GM12878 (cell line): ENCODE results near the gene SLC6A1. TPM values are rescaled to one million over a fixed set of nuclear protein-coding genes. Genes with fewer than 3 reads are reported as not detected.

Experiments
- ATAC-seq: fragments of 200-7000 bp; cut with Tn5 transposase; 3 replicates; pipeline ENCODE4 v1.9.1; 2020; ENCODE audit warnings: mild to moderate bottlenecking, moderate library complexity
- BruUV-seq: library from RNA; stranded (reverse); fragments of 400-500 nt; replicated peaks from 2 replicates; lab custom pipeline; 2021; lab: Mats Ljungman, UMichigan
- CTCF ChIA-PET: fragments of 300-600 bp; sonication (Branson Sonifier 250); formaldehyde crosslinking; extraction: SDS; loops from one replicate; lab custom pipeline; 2021; ENCODE audit warnings: inconsistent platforms; lab: Yijun Ruan, JAX
- POLR2A ChIA-PET: fragments of 350-600 bp; formaldehyde crosslinking; extraction: SDS; loops from one replicate; lab custom pipeline; 2021; ENCODE audit warnings: inconsistent platforms; lab: Charles Lee
- RAD21 ChIA-PET: fragments of 300-600 bp; sonication (Branson Sonifier 250); formaldehyde crosslinking; loops from one replicate; lab custom pipeline; 2023; ENCODE audit warnings: antibody characterized with exemption; ENCODE audit not compliant: unreplicated experiment; lab: Charles Lee
- SMC1A ChIA-PET: fragments of 300-600 bp; sonication (Branson Sonifier 250); formaldehyde crosslinking; loops from one replicate; lab custom pipeline; 2023; ENCODE audit not compliant: unreplicated experiment, uncharacterized antibody; lab: Charles Lee
- DNase-seq: peaks from one replicate; pipeline ENCODE4 v3.0.0-alpha.2; 2011; ENCODE audit warnings: low read depth, low spot score
- FAIRE-seq: peaks from 3 replicates; lab custom pipeline; 2011; peaks lifted over from hg19 to GRCh38; lab: Jason Lieb, UNC
- H2AFZ ChIP-seq: 2 replicates; pipeline ENCODE4 v1.6.0; 2011; ENCODE audit warnings: low read depth, low read length, control low read depth; ENCODE audit not compliant: control insufficient read depth
- H3K27ac ChIP-seq: 2 replicates; pipeline ENCODE4 v1.5.1; 2011; ENCODE audit warnings: control low read depth; ENCODE audit not compliant: control insufficient read depth, insufficient read depth
- H3K27me3 ChIP-seq, 2 experiments: replicated peaks in 1 of 2; 2 replicates each; pipeline versions ENCODE4 v1.6.0 to v1.6.1; 2011; ENCODE audit warnings: low read length in 1 of 2; ENCODE audit not compliant: control insufficient read depth in 2 of 2, insufficient read depth in 2 of 2
- H3K36me3 ChIP-seq, 2 experiments: 2 replicates each; pipeline ENCODE4 v1.5.1; 2011; ENCODE audit warnings: low read length in 1 of 2; ENCODE audit not compliant: control insufficient read depth in 2 of 2, insufficient read depth in 2 of 2
- H3K4me1 ChIP-seq: 2 replicates; pipeline ENCODE4 v1.6.1; 2011; ENCODE audit warnings: mild to moderate bottlenecking, low read length, moderate library complexity, mixed read lengths; ENCODE audit not compliant: control insufficient read depth, insufficient read depth
- H3K4me2 ChIP-seq: 2 replicates; pipeline ENCODE4 v1.6.0; 2011; ENCODE audit warnings: control low read depth; ENCODE audit not compliant: control insufficient read depth, insufficient read depth
- H3K4me3 ChIP-seq: fragments of 200-600 bp; sonication (generic); 2 replicates; pipeline ENCODE4 v1.5.1; 2016
- H3K79me2 ChIP-seq: 2 replicates; pipeline ENCODE4 v1.6.0; 2011; ENCODE audit warnings: low read length; ENCODE audit not compliant: control insufficient read depth, insufficient read depth
- H3K9ac ChIP-seq: 2 replicates; pipeline ENCODE4 v1.8.0; 2011; ENCODE audit warnings: low read length, control low read depth, mixed read lengths; ENCODE audit not compliant: control insufficient read depth, insufficient read depth
- H3K9me3 ChIP-seq: replicated peaks from 3 replicates; pipeline ENCODE4 v1.5.1; 2011; ENCODE audit warnings: mild to moderate bottlenecking, low read length; ENCODE audit not compliant: control insufficient read depth, insufficient read depth
- H4K20me1 ChIP-seq: 2 replicates; pipeline ENCODE4 v1.6.0; 2011; ENCODE audit not compliant: control insufficient read depth, insufficient read depth
- ASH2L ChIP-seq: fragments of 300-600, 200-600 bp; sonication (generic); IDR thresholded peaks from 2 replicates; pipeline ENCODE4 v1.6.1; 2017; ENCODE audit warnings: low read depth, mild to moderate bottlenecking, borderline replicate concordance
- ATF3 ChIP-seq: IDR thresholded peaks from 2 replicates; pipeline ENCODE4 v1.6.1; 2011; ENCODE audit warnings: low read depth, mild to moderate bottlenecking, low read length, moderate library complexity, borderline replicate concordance; ENCODE audit errors: extremely low read depth
- BCL11A ChIP-seq: IDR thresholded peaks from 2 replicates; pipeline ENCODE4 v1.6.1; 2011; ENCODE audit warnings: low read depth, low read length
- BMI1 ChIP-seq: fragments of 450-650 bp; IDR thresholded peaks from 2 replicates; pipeline ENCODE4 v1.6.1; 2016; ENCODE audit warnings: mild to moderate bottlenecking, moderate library complexity, borderline replicate concordance
- FOS ChIP-seq: IDR thresholded peaks from 3 replicates; pipeline ENCODE4 v1.6.1; 2011; ENCODE audit warnings: borderline replicate concordance; ENCODE audit not compliant: insufficient read length; ENCODE audit errors: extremely low read depth
- IKZF2 ChIP-seq, 2 experiments: fragments of 450-650 bp; IDR thresholded peaks; 2 replicates each; pipeline ENCODE4 v1.6.1; 2017; ENCODE audit warnings: mild to moderate bottlenecking in 2 of 2, moderate library complexity in 2 of 2
- IRF3 ChIP-seq: fragments of 450-650 bp; IDR thresholded peaks from 2 replicates; pipeline ENCODE4 v1.6.1; 2014; ENCODE audit warnings: mild to moderate bottlenecking
- MEF2A ChIP-seq: IDR thresholded peaks from 2 replicates; pipeline ENCODE4 v1.6.1; 2011; ENCODE audit warnings: low read depth, mild to moderate bottlenecking, low read length, moderate library complexity; ENCODE audit not compliant: insufficient read depth
- NRF1 ChIP-seq: conservative IDR thresholded peaks from 2 replicates; pipeline ENCODE4 v1.6.1; 2011; ENCODE audit warnings: mild to moderate bottlenecking, low read depth, low read length, improper control_type of control experiment
- SPI1 ChIP-seq: IDR thresholded peaks from 2 replicates; pipeline ENCODE4 v1.6.1; 2011; ENCODE audit warnings: low read depth, mild to moderate bottlenecking, low read length, moderate library complexity, borderline replicate concordance; ENCODE audit not compliant: insufficient read depth
- SUZ12 ChIP-seq: fragments of 200-600 bp; sonication (generic); IDR thresholded peaks from one replicate; pipeline ENCODE4 v1.6.1; 2018; ENCODE audit warnings: antibody characterized with exemption, mild to moderate bottlenecking; ENCODE audit not compliant: unreplicated experiment
- USF1 ChIP-seq: IDR thresholded peaks from 2 replicates; pipeline ENCODE4 v1.6.1; 2011; ENCODE audit warnings: borderline replicate concordance, low read depth, mild to moderate bottlenecking, moderate library complexity, mixed read lengths, low read length; ENCODE audit not compliant: insufficient read depth; ENCODE audit errors: extremely low read length
- ZBTB11 ChIP-seq: fragments of 450-650 bp; formaldehyde crosslinking; IDR thresholded peaks from 2 replicates; pipeline ENCODE4 v1.5.0; 2022; ENCODE audit warnings: mild to moderate bottlenecking, missing genetic modification characterization
- ZBTB33 ChIP-seq: fragments of 450-650 bp; IDR thresholded peaks from 2 replicates; pipeline ENCODE4 v1.6.1; 2017; ENCODE audit warnings: mild to moderate bottlenecking
- ZNF274 ChIP-seq: IDR thresholded peaks from one replicate; pipeline ENCODE4 v1.8.0; 2011; ENCODE audit not compliant: insufficient read length, insufficient read depth
- WGBS: methylation state at CpG from one replicate; pipeline ENCODE4 v1.1.6; 2016; ENCODE audit warnings: low lambda C conversion rate; ENCODE audit not compliant: insufficient replicate concordance, insufficient coverage; ENCODE audit errors: missing lambda C conversion rate; 5-methylcytosine and 5-hydroxymethylcytosine counted together
- in situ Hi-C: fragments of 300-500 bp; cut with MboI; formaldehyde crosslinking; loops from 9 replicates; pipeline ENCODE4 v1.14.3; 2018; ENCODE audit warnings: mixed read lengths
- intact Hi-C: fragments of 100-400 bp; cut with micrococcal nuclease; formaldehyde crosslinking; loops from one replicate; pipeline ENCODE4 v1.14.2; 2022; ENCODE audit not compliant: unreplicated experiment
- polyA plus RNA-seq, 11 experiments: library from polyadenylated mRNA; depleted of rRNA in 4 of 11; unstranded in 6 of 11; stranded (reverse) in 5 of 11; fragments of >200 nt; fragmentation: Nextera tagmentation in 4 of 11; fragmentation: Illumina TruSeq in 1 of 11; extraction: Ambion mirVana in 4 of 11; extraction: Trizol in 1 of 11; gene quantifications; 1 replicate in 1 of 11; 2 replicates in 10 of 11; pipeline versions ENCODE4 v1.2.1 to v1.2.3, GENCODE V29; 2011 to 2016; ENCODE audit warnings: inconsistent platforms in 2 of 11, missing spikeins in 2 of 11, low read depth in 1 of 11
- total RNA-seq, 4 experiments: library from RNA; depleted of rRNA in 3 of 4; stranded (reverse); fragments of >200 nt in 3 of 4; fragmentation: Illumina TruSeq in 1 of 4; extraction: Trizol in 1 of 4; gene quantifications; 2 replicates each; pipeline versions ENCODE4 v1.2.1 to v1.2.3, GENCODE V29; 2013 to 2021

The SLC6A1 gene
- total and polyA plus RNA-seq, 10 of the 15 experiments (the other 5 are each of a cell fraction or from before 2014, with no cell fraction given), result not detected

- H3K4me1 ChIP-seq, result no peaks in the 10 kb centered on the region
- intact Hi-C loops, result no loop called here
- H3K9me3 ChIP-seq, result no peaks in the 10 kb centered on the region
- no peaks in the 10 kb centered on the region for H4K20me1 ChIP-seq
- no peak overlapping the region for H3K9ac ChIP-seq
- TF ChIP-seq NRF1, result no peak
- no peak for TF ChIP-seq ZBTB11
- no peak for TF ChIP-seq BCL11A
- TF ChIP-seq ATF3, result no peak
- TF ChIP-seq ZBTB33, result no peak
- no peak for TF ChIP-seq USF1
- no peak for TF ChIP-seq SUZ12
- no peak for TF ChIP-seq BMI1
- no peak for TF ChIP-seq ZNF274
- no peak for TF ChIP-seq FOS
- no peak for TF ChIP-seq ASH2L
- TF ChIP-seq SPI1, result no peak
- TF ChIP-seq MEF2A, result no peak
- TF ChIP-seq IKZF2 (IDR thresholded peaks at IDR 0.05), result no peak
- no peak for TF ChIP-seq IRF3
- ATAC-seq (no peak), FAIRE-seq (no peak), DNase-seq (no peak)
- no TSS peak for BruUV-seq
- ChIA-PET POLR2A (no interaction called here), SMC1A (no interaction called here), RAD21 (no interaction called here), CTCF (no interaction called here)
- no peaks in the 10 kb centered on the region; a peak in 2 of 4 replicates for H3K27me3 ChIP-seq
- no peaks in the 10 kb centered on the region for H3K36me3 ChIP-seq
- no peak overlapping the region for H3K27ac ChIP-seq
- no peak overlapping the region for H2AFZ ChIP-seq
- H3K4me2 ChIP-seq, result no peak overlapping the region
- 51% methylated on average over 2 of the region's 2 CpGs for WGBS
- no peak overlapping the region for H3K4me3 ChIP-seq
- H3K79me2 ChIP-seq, result no peaks in the 10 kb centered on the region
- in situ Hi-C loops, result no loop called here
These were observed 55.0 kb downstream of the SLC6A1 start for GRCh38 chr3:11047500-11047899.
